Measurements from ENCODE around the gene SLAMF9. TPM values are rescaled to one million over a fixed set of nuclear protein-coding genes. Genes with fewer than 3 reads are reported as not detected.

SLAMF9 gene
- total RNA-seq, 1 experiment from 2014 or later, result not detected

DNA sequence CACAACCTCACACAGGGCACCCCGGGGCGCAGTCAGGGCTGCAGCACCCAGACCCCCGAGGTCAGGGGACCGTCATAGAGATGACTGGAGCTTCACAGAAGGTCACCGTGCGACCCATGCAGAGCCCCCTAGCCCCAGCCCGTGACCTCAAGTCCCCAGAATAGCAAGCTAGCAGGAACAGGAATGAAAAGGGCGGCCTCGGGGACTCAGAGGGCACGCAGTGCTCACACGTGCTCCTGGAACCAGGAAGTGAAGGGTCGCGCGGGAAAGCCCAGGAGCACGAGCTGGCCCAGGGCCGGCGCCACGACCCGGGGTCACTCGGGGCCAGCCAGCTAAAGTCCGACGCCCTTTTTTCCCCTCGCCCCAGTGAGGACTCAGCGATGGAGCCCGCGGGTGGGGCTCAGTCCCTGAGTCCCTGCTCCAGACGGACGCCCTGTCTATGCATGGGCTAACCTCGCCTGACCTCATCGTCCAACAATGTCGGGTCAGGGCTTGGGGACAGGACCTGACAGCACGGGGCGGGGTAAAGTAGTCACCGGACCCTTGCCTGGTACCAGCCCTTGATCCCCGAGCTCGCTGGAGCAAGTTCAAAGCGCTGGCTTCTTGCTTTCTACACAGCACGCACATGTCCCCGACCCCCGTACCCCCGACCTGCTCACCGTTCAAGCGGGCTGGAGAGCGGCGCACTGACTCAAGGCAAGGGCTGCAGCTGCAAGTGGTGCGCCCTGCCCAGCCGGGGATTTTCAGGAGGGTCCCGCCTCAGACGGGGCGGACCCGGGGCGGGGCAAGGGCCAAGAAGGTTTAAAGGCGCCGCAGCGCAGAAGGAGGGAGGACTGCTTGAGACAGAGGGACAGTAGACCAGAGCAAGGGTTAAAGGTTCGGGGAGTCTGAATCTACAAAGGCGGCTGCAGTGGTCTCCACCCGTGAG is 29.0 kb downstream of the SLAMF9 start, which contains the start of gene TAGLN2 (continued):
- TF ChIP-seq, protein P1, sequence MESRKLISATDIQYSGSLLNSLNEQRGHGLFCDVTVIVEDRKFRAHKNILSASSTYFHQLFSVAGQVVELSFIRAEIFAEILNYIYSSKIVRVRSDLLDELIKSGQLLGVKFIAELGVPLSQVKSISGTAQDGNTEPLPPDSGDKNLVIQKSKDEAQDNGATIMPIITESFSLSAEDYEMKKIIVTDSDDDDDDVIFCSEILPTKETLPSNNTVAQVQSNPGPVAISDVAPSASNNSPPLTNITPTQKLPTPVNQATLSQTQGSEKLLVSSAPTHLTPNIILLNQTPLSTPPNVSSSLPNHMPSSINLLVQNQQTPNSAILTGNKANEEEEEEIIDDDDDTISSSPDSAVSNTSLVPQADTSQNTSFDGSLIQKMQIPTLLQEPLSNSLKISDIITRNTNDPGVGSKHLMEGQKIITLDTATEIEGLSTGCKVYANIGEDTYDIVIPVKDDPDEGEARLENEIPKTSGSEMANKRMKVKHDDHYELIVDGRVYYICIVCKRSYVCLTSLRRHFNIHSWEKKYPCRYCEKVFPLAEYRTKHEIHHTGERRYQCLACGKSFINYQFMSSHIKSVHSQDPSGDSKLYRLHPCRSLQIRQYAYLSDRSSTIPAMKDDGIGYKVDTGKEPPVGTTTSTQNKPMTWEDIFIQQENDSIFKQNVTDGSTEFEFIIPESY (IDR thresholded peaks at IDR 0.05; ENCODE audit: extremely low read depth, insufficient replicate concordance, low read length), result no peak

DNA sequence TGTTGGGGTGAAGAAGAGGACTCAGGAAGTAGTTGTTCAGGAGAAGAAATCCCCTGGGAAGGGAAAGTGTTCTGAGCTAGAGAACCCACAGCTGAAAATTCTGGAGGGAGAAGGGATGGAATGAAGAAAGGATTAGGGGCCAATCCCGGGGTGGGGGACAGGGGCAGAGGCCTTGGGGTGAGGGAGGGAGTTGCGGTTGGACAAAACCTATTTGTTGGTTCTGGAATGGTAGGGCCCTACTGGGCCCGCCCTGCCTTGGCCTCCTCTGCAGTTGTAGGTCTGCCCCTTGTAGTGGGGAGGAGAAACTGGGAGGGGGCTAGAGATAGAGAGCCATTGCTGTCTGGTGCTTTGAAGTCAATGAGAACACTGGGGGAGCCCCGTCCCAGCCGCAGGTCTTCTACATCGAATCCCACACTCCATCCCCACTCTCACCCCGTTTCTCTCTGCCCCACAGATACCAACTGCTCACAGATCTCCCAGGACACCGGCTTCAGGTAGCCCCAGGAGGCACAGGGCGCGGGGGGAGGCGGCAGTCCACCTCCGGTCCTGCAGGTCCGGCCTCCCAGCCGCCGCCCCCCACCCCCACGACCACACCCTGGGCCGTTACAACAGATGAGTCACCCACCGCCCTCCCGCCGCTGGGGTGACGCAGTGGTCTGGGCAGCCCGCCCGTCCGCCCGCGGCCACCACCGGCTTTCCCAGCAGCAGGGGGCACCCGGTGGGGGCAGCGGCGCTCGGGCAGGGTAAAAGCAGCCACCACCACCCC is 29.8 kb downstream of the SLAMF9 start:
- H3K27ac ChIP-seq (ENCODE audit: low read depth, low read length), result peak overlapping the region; percentile 73
- H3K4me3 ChIP-seq (replicated peaks in 1 of 2; ENCODE audit: low read depth in 1 of 2, low read length in 2 of 2), result peak overlapping the region; percentile 57 to 62
- peak overlapping the region; percentile 93 for H3K4me2 ChIP-seq (ENCODE audit: low read length)
- CTCF ChIA-PET, result interaction anchor here (0.9 to 1.5 kb wide), 4 partner anchors 31 to 328 kb away, joined by 3 to 13 read pairs (median 6); no protein-coding TSS in a partner anchor
- no peaks in the 10 kb centered on the region for H3K9me3 ChIP-seq (ENCODE audit: control insufficient read depth in 1 of 2, insufficient read depth in 1 of 2, low read depth in 1 of 2, low read length in 2 of 2)
- H3K36me3 ChIP-seq (ENCODE audit: control insufficient read depth in 1 of 2, insufficient read depth in 2 of 2, low read length in 2 of 2), result peaks cover 3 to 14% of the 10 kb centered on the region in 2 experiments; a peak in 3 of 4 replicates
- H3K27me3 ChIP-seq (ENCODE audit: insufficient read depth, low read length), result no peaks in the 10 kb centered on the region
- intact Hi-C loops (cut with micrococcal nuclease), result no loop called here
- H2AFZ ChIP-seq (ENCODE audit: low read depth, low read length, poor library complexity, severe bottlenecking), result no peak overlapping the region
- H3K9ac ChIP-seq (ENCODE audit: low read length), result peak overlapping the region; percentile 87
- no peaks in the 10 kb centered on the region for H3K9me2 ChIP-seq (ENCODE audit: insufficient read depth)
- H3K4me1 ChIP-seq (ENCODE audit: control insufficient read depth in 1 of 2, insufficient read depth in 2 of 2, low read length in 2 of 2), result peaks cover 21 to 42% of the 10 kb centered on the region in 2 experiments
- POLR2A ChIA-PET, result interaction anchor here (1.0 to 1.6 kb wide), 3 partner anchors 8 to 86 kb away, joined by 3 to 8 read pairs (median 3); no protein-coding TSS in a partner anchor
- DNase-seq (ENCODE audit: low read depth, low spot score) (peak; percentile 55), ATAC-seq (peak; percentile 56)
- BruUV-seq (replicated peaks), result no TSS peak
- RAD21 ChIA-PET (ENCODE audit: low non-redundant PET in 1 of 2, low total read pairs in 2 of 2, uncharacterized antibody in 2 of 2, unreplicated experiment in 2 of 2), result interaction anchor here in 1 of 2 experiments (0.9 kb wide), 1 partner anchor 31 kb away, joined by 3 read pairs; no protein-coding TSS in a partner anchor
- H3K79me2 ChIP-seq (ENCODE audit: insufficient read depth, low read length), result peaks cover 36% of the 10 kb centered on the region
- no peaks in the 10 kb centered on the region; the same call in 1 of the 2 replicates for H4K20me1 ChIP-seq (ENCODE audit: insufficient read depth)
- TF ChIP-seq YY1 (IDR thresholded peaks at IDR 0.05; ENCODE audit: extremely low read depth, insufficient replicate concordance, low read depth, low read length) (peak; percentile 57), JUND (IDR thresholded peaks at IDR 0.05) (peak; percentile 94), ZNF274 (IDR thresholded peaks at IDR 0.05; ENCODE audit: low read depth, low read length) (no peak), EZH2 (IDR thresholded peaks at IDR 0.05) (no peak), FOSL1 (IDR thresholded peaks at IDR 0.05; ENCODE audit: low read depth) (peak; percentile 92), CEBPB (IDR thresholded peaks at IDR 0.05; ENCODE audit: low read depth) (no peak; the same call in 1 of the 2 replicates), TCF7L2 (IDR thresholded peaks at IDR 0.05; ENCODE audit: borderline replicate concordance, extremely low read depth, insufficient read depth, insufficient read length) (peak; percentile 82), POLR2A (IDR thresholded peaks at IDR 0.05; ENCODE audit: borderline replicate concordance, extremely low read depth, insufficient read depth, insufficient read length) (no peak), RAD21 (IDR thresholded peaks at IDR 0.05; ENCODE audit: low read depth) (no peak), POLR2AphosphoS5 (IDR thresholded peaks at IDR 0.05; ENCODE audit: low read depth, low read length) (peak; percentile 56), ELF1 (IDR thresholded peaks at IDR 0.05; ENCODE audit: borderline replicate concordance, low read depth) (no peak)
- TF ChIP-seq, protein P2, sequence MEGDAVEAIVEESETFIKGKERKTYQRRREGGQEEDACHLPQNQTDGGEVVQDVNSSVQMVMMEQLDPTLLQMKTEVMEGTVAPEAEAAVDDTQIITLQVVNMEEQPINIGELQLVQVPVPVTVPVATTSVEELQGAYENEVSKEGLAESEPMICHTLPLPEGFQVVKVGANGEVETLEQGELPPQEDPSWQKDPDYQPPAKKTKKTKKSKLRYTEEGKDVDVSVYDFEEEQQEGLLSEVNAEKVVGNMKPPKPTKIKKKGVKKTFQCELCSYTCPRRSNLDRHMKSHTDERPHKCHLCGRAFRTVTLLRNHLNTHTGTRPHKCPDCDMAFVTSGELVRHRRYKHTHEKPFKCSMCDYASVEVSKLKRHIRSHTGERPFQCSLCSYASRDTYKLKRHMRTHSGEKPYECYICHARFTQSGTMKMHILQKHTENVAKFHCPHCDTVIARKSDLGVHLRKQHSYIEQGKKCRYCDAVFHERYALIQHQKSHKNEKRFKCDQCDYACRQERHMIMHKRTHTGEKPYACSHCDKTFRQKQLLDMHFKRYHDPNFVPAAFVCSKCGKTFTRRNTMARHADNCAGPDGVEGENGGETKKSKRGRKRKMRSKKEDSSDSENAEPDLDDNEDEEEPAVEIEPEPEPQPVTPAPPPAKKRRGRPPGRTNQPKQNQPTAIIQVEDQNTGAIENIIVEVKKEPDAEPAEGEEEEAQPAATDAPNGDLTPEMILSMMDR (IDR thresholded peaks at IDR 0.05 in 2 of 3, conservative IDR thresholded peaks at IDR 0.05 in 1 of 3; ENCODE audit: borderline replicate concordance in 1 of 3, insufficient read depth in 1 of 3, low read depth in 2 of 3, low read length in 2 of 3), result peak in 1 of 3 experiments; percentile 4; a peak in 1 of 6 replicates
- TF ChIP-seq, protein P3, sequence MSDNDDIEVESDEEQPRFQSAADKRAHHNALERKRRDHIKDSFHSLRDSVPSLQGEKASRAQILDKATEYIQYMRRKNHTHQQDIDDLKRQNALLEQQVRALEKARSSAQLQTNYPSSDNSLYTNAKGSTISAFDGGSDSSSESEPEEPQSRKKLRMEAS (IDR thresholded peaks at IDR 0.05), result no peak
